Hepatocyte (in vitro differentiated cells): ENCODE results near the gene STK32B. TPM values are rescaled to one million over a fixed set of nuclear protein-coding genes. Genes with fewer than 3 reads are reported as not detected.
A peak's percentile ranks its signal among the peaks of the same experiment; 100 is the strongest.

Experiments
- DNase-seq: peaks from one replicate; pipeline ENCODE4 v3.0.0-alpha.2; 2016; ENCODE audit warnings: low spot score
- H2AFZ ChIP-seq: fragments of 200-600 bp; sonication (generic); 2 replicates; pipeline ENCODE4 v1.6.0; 2016; ENCODE audit warnings: antibody characterized with exemption, mild to moderate bottlenecking
- H3K27ac ChIP-seq: fragments of 200-600 bp; sonication (generic); 2 replicates; pipeline ENCODE4 v1.5.1; 2016; ENCODE audit warnings: mild to moderate bottlenecking
- H3K27me3 ChIP-seq: fragments of 200-600 bp; sonication (generic); 2 replicates; pipeline ENCODE4 v1.6.1; 2016
- H3K36me3 ChIP-seq: fragments of 200-600 bp; sonication (generic); replicated peaks from 2 replicates; pipeline ENCODE4 v1.5.1; 2016; ENCODE audit warnings: low read depth; ENCODE audit not compliant: insufficient read depth
- H3K4me1 ChIP-seq: fragments of 200-600 bp; sonication (generic); 2 replicates; pipeline ENCODE4 v1.5.1; 2016; ENCODE audit warnings: mild to moderate bottlenecking, moderate library complexity; ENCODE audit not compliant: insufficient read depth
- H3K4me2 ChIP-seq: fragments of 200-600 bp; sonication (generic); 2 replicates; pipeline ENCODE4 v1.6.0; 2016
- H3K4me3 ChIP-seq: fragments of 200-600 bp; sonication (generic); 2 replicates; pipeline ENCODE4 v1.5.1; 2016; ENCODE audit warnings: mild to moderate bottlenecking
- H3K79me2 ChIP-seq: fragments of 200-600 bp; sonication (generic); 2 replicates; pipeline ENCODE4 v1.6.0; 2017; ENCODE audit warnings: mild to moderate bottlenecking
- H3K9me2 ChIP-seq: fragments of 200-600 bp; sonication (generic); replicated peaks from 2 replicates; pipeline ENCODE4 v1.6.0; 2017; ENCODE audit warnings: mild to moderate bottlenecking; ENCODE audit not compliant: insufficient read depth
- H3K9me3 ChIP-seq: fragments of 200-600 bp; sonication (generic); 2 replicates; pipeline ENCODE4 v1.5.1; 2016; ENCODE audit warnings: low read depth, mild to moderate bottlenecking
- H4K20me1 ChIP-seq: fragments of 200-600 bp; sonication (generic); 2 replicates; pipeline ENCODE4 v1.6.0; 2016; ENCODE audit warnings: mild to moderate bottlenecking; ENCODE audit not compliant: insufficient read depth, poor library complexity, severe bottlenecking
- EZH2 ChIP-seq: fragments of 200-600 bp; sonication (generic); IDR thresholded peaks from 2 replicates; pipeline ENCODE4 v1.6.1; 2016; ENCODE audit warnings: antibody characterized with exemption, mild to moderate bottlenecking, borderline replicate concordance
- EZH2phosphoT487 ChIP-seq: fragments of 200-600 bp; sonication (generic); IDR thresholded peaks from one replicate; pipeline ENCODE4 v1.6.1; 2018; ENCODE audit warnings: antibody characterized with exemption, mild to moderate bottlenecking, low read depth, moderate library complexity; ENCODE audit not compliant: unreplicated experiment, severe bottlenecking
- WGBS: methylation state at CpG from one replicate; pipeline ENCODE4 v1.1.6; 2016; ENCODE audit warnings: low lambda C conversion rate; ENCODE audit errors: missing lambda C conversion rate; 5-methylcytosine and 5-hydroxymethylcytosine counted together
- polyA plus RNA-seq: library from polyadenylated mRNA; unstranded; fragments of >200 nt; fragmentation: Nextera tagmentation; extraction: Ambion mirVana; gene quantifications from 2 replicates; pipeline ENCODE4 v1.2.1, GENCODE V29; 2016
- total RNA-seq: library from RNA; depleted of rRNA; stranded (reverse); fragments of >200 nt; gene quantifications from 2 replicates; pipeline ENCODE4 v1.2.3, GENCODE V29; 2014
- TF ChIP-seq, protein P1 (sequence below): fragments of 200-600 bp; sonication (generic); IDR thresholded peaks from 2 replicates; pipeline ENCODE4 v1.5.1; 2016; ENCODE audit warnings: antibody characterized with exemption, mild to moderate bottlenecking; ENCODE audit not compliant: poor library complexity

STK32B gene
- total and polyA plus RNA-seq, 2 experiments from 2014 or later, result 0.51 to 1.6 TPM

DNA sequence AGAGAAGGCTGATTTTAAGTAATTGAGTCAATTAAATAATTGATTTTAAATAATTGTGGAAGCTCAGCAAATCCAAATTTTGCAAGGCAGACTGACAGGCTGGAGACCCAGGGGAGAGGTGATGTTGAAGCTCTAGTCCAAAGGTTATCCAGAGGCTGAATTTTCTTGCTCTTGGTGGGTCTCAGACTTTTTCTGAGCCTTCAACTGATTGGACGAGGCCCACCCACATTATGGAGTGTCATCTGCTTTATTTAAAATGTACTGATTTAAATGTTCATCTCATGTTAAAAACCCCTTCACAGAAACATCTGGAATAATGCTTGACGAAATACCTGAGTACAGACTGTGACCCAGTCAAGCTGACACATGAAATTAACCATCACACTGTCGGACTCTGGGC, 20.4 kb upstream of the STK32B start:
- 93% methylated on average over 3 of the region's 3 CpGs for WGBS
- DNase-seq, result no peak
- H3K4me2 ChIP-seq, result no peak overlapping the region
- H4K20me1 ChIP-seq, result no peaks in the 10 kb centered on the region
- H3K4me1 ChIP-seq, result peaks cover 23% of the 10 kb centered on the region
- H2AFZ ChIP-seq, result no peak overlapping the region
- peaks cover 7% of the 10 kb centered on the region for H3K27me3 ChIP-seq
- no peaks in the 10 kb centered on the region for H3K9me2 ChIP-seq
- H3K79me2 ChIP-seq, result no peaks in the 10 kb centered on the region
- H3K27ac ChIP-seq, result no peak overlapping the region
- H3K36me3 ChIP-seq, result no peaks in the 10 kb centered on the region
- H3K9me3 ChIP-seq, result no peaks in the 10 kb centered on the region
- no peak overlapping the region for H3K4me3 ChIP-seq
- TF ChIP-seq EZH2phosphoT487 (no peak), EZH2 (no peak)
- TF ChIP-seq, protein P1, sequence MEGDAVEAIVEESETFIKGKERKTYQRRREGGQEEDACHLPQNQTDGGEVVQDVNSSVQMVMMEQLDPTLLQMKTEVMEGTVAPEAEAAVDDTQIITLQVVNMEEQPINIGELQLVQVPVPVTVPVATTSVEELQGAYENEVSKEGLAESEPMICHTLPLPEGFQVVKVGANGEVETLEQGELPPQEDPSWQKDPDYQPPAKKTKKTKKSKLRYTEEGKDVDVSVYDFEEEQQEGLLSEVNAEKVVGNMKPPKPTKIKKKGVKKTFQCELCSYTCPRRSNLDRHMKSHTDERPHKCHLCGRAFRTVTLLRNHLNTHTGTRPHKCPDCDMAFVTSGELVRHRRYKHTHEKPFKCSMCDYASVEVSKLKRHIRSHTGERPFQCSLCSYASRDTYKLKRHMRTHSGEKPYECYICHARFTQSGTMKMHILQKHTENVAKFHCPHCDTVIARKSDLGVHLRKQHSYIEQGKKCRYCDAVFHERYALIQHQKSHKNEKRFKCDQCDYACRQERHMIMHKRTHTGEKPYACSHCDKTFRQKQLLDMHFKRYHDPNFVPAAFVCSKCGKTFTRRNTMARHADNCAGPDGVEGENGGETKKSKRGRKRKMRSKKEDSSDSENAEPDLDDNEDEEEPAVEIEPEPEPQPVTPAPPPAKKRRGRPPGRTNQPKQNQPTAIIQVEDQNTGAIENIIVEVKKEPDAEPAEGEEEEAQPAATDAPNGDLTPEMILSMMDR, result no peak

DNA sequence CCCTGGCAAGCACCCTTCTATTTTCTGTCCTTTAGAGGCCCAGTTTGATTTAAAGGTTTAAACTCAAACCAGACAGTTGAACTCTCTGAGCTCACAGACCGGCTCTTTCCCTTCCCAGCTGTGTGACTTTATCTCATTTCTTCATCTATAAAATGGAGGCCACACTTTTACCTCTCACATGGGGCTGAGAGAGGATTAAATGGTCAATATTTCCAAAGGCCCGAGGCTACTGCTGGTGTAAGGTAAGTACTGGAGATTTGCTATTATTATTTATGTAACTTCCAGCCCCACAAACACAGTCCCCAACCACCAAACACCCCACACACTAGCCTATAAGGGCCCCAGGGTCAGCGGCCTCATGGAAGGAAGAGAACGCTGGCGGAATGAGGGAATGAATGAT, 18.5 kb upstream of the STK32B start:
- Histone ChIP-seq H3K4me1 (peaks cover 30% of the 10 kb centered on the region), H3K27ac (peak overlapping the region; percentile 64), H3K9me2 (no peaks in the 10 kb centered on the region), H2AFZ (no peak overlapping the region), H3K27me3 (peaks cover 7% of the 10 kb centered on the region), H3K4me2 (no peak overlapping the region), H4K20me1 (no peaks in the 10 kb centered on the region), H3K4me3 (no peak overlapping the region), H3K79me2 (no peaks in the 10 kb centered on the region), H3K36me3 (no peaks in the 10 kb centered on the region), H3K9me3 (no peaks in the 10 kb centered on the region)
- 75% methylated on average over 5 of the region's 5 CpGs for WGBS
- TF ChIP-seq, protein P1, result no peak
- TF ChIP-seq EZH2phosphoT487, result no peak
- no peak for TF ChIP-seq EZH2
- DNase-seq, result no peak

DNA sequence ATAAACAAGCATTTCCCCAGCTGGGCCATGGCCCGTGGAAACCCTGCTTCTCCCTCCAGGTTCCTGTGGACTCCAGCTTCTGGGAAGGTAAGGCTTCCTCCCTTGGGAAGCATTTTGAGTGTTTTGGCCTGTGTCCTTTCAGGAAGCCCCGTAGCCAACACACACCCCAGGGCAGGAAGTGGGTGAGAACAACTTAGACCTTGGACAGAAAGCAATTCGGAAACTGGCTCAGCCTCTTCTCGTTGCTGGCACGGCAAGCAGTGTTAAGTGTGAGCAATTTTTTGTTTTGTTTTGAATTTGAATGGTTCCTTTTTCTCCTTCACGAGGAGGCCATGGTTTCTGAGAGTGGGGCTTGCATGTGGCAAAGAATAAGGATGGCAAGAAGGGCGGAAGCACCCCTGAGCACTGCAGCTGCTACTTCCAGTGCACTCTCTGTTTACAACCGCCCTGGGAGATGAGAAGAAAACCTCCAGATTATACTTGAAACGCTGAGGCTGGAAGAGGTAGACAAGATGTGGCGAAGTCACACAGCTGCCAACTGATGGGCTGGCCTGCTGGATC, 17.9 kb upstream of the STK32B start:
- peaks cover 7% of the 10 kb centered on the region for H3K27me3 ChIP-seq
- H4K20me1 ChIP-seq, result no peaks in the 10 kb centered on the region
- H3K36me3 ChIP-seq, result no peaks in the 10 kb centered on the region
- H3K9me2 ChIP-seq, result no peaks in the 10 kb centered on the region
- no peaks in the 10 kb centered on the region for H3K79me2 ChIP-seq
- no peak for DNase-seq
- peak overlapping the region; percentile 15 for H3K4me2 ChIP-seq
- H3K9me3 ChIP-seq, result no peaks in the 10 kb centered on the region
- peak overlapping the region; percentile 64 for H3K27ac ChIP-seq
- TF ChIP-seq EZH2phosphoT487 (no peak), EZH2 (no peak)
- TF ChIP-seq, protein P1, result no peak
- 56% methylated on average over 10 of the region's 10 CpGs for WGBS
- no peak overlapping the region for H2AFZ ChIP-seq
- H3K4me1 ChIP-seq, result peaks cover 31% of the 10 kb centered on the region
- H3K4me3 ChIP-seq, result no peak overlapping the region
